Activated CD4-positive, alpha-beta T cell treated with anti-CD3 and anti-CD28 coated beads, Interleukin-10, Interleukin-2, amounts not matched to agents 100 ng/mL and 50 ng/mL, durations not matched to agents 16 hours and 8 hours (primary cell): ENCODE measurements around the gene MALL.
"Not testable (repeated sequence)": the region's sequence is repeated elsewhere in the genome, so short reads cannot be mapped to it uniquely, and the experiment has no call there.

Source experiments
- DNase-seq: peaks from one replicate; pipeline ENCODE4 v3.0.0-alpha.2; 2020

Gene MALL

DNA sequence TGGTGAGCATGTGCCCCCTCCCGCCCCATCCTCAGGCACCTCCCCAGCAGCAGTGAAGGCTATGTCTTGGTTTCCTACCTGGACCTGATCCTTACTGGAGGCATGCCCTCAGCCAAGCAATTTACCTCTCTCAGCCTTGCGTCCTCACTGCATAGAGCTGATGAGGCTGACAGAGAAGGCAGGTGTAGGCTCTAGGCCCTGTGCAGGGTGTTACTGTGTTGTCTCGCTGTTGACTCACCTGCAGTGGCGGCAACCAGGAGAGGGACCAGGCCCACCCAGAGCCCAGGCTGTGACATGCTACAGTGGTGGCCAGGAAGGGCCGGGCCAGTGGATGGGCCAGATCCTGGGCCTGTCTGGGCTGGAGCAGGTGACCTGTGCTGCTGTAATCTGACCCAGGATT is 65.9 kb downstream of the MALL start:
- not testable (repeated sequence) for DNase-seq

DNA sequence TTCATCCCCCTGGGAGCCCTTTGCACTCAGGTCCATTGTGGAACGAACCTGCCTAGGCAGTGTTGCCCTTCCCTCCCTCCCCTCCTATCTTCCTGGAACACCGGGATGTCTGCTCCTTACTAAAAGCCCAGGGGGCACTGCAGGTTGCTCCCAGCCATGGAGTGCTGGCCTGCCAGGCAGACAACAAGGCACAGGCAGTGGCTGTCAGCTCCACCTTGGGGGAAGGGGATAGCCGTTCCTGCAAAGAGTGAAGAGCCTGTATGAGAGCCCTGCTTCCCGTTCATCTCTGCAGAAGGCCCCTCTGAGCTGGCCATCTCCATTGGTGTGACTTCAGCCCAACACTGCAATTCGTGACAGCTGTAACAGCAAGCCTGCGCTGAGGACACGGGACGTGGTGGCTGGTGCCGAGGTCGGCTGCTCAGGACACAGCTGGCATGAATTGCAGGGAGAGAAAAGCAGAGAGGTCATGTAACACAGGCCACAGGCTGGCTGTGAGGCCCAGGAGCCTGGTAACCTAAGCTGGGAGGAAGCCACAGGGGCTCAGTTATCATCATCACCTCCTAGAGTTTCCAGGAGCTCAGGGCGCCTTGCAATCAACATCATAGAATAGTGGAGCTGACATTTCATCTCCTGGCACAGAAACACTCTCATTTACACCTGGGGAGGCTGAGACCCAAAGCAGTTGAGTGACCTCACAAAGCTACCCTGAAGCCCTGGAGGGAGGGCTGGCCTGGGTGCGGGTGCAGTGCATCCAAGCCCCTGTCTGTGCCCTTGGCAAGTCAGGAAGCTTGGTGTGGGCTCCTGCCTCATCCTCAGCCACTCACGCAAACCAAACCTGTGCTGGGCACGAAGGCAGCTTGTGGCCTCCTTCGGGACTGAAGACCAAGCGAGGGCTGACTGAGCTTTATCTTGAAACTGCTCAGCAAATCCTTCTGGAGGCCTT is 67.1 kb downstream of the MALL start:
- not testable (repeated sequence) for DNase-seq

DNA sequence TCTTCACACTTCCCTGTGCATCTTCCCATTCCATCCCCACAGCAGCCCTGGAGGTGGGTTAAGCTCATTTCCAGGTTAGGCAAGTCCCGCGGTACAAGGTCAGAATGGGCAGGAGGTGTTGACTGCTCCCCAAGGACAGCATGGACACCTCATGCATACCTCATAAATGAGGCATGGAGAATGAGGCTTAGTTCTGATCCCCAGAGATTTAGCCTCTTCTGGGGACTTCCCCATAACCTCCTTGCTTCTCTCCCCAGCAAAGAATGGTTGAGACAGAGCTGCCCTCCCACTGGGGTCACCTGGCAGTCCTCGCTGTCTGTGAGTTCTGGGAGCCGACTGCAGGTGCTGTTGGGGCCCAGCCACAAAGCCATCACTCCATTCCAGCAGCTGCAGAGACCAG is 68.4 kb downstream of the MALL start:
- DNase-seq: not testable (repeated sequence)

- DNase-seq: not testable (repeated sequence)
Observed at GRCh38 chr2:110041941-110042660, 73.5 kb downstream of the MALL start.

GRCh38 chr2:110037336-110037735 is 78.3 kb downstream of the MALL start:
- DNase-seq: not testable (repeated sequence)

DNA sequence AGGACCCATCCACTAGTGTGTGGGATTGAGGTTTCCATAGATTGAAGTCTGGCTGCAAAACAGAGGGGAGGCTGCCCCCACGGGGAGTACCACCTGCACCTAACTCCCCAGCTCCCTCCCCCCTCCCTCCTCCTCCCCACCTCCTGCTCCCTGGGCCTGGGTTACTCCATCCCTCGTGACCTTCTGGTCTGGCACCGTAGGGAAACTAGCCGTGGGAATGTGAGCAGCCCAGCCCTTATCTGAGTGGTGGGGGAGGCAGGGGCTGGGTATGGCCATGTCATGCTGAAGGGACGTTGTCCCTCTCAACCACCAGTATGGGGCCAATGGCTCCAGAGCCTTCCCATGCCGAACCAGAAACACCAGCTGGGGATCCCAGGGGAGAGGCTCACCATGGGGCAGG is 80.2 kb downstream of the MALL start:
- DNase-seq: not testable (repeated sequence)

- DNase-seq: not testable (repeated sequence)
Observed at GRCh38 chr2:110034935-110035334, 80.7 kb downstream of the MALL start.
